Measurements from ENCODE around the gene ABCA7.
A peak's percentile ranks its signal among the peaks of the same experiment; 100 is the strongest.

The ABCA7 gene

DNA sequence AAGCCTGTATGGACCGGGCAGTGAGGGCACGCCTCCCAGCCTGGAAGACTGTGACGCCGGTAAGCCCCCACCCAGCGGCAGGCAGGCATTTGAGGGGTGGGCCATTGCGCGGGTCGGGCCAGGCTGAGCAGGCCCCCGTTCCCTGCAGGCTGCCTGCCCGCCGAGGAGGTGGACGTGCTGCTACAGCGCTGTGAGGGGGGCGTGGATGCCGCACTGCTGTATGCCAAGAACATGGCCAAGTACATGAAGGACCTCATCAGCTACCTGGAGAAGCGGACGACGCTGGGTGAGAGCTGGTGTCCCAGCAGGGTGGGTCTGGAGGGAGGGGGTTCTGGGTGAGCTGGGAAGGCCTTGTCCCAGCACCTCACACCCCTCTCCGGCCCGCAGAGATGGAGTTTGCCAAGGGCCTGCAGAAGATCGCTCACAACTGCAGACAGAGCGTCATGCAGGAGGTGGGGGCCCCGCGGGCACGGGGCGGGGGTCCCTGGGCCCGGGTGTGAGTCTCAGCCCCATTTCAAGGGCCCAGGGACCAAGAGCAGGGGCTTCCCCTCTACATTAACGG is 34.1 kb downstream of the ABCA7 start:
- DNase-seq: no peak

DNA sequence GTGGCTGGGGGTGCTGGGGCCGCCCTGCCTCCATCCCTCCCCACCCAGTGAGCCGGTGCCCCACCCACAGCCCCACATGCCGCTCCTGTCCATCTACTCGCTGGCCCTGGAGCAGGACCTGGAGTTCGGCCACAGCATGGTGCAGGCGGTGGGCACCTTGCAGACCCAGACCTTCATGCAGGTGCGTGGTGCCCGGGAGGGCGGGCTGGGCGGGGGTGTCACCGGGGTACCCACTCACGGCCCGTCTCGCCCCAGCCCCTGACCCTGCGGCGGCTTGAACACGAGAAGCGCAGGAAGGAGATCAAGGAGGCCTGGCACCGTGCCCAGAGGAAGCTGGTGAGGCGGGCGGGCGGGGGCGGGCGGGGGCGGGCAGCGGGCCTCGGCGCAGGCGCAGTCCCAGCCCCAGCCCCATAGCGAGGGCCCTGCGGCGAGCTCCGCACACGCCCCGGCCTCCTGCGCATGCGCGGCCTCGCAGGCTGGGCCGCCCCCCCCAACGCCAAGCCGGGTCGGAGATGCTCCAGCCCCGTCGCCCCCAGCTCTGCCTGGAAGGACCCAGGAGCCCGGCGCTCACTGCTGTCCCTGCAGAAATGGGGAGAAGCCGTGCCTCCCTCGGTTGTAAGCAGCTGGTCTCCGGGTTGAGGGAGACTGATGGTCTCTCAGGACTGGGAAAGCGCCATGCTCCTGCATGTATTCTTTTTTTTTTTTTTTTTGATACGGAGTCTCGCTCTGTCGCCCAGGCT is 34.8 kb downstream of the ABCA7 start:
- peak; percentile 97 for DNase-seq

DNA sequence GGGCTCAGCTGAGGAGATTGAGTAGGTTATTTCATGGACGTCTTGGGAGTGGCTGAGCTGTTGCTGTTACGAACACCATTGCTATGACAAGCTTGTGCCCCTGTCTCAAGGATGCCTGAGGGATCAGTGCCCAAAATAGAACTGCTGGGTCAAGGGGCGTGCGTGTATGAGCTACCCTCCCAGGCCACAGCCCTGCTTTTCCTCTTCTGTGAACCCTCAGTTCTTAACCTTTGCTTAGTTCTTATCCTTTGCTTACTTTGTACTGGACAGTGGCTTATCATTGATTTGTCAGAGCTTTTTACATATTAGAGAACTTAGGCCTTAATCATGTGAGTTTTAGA is 36.1 kb downstream of the ABCA7 start:
- no peak for DNase-seq

DNA sequence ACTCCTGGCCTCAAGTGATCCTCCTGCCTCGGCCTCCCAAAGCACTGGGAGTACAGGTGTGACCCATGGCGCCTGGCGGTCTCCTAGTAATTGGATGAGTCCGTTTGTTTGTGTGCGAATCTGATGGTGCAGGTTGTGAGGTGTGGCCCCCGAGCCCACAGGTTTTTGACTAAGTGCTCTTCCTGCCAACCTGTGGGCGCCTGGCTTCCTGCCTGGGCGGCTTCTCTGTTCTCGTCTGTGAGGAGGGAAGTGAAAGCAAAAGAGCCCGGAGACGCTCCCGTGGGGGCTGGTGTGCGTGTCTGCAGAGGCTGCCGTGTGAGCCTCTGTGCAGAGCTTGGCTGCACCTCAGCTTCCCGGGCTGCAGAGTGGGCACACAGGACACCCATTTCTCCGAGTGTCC is 37.0 kb downstream of the ABCA7 start:
- DNase-seq: peak; percentile 84

DNA sequence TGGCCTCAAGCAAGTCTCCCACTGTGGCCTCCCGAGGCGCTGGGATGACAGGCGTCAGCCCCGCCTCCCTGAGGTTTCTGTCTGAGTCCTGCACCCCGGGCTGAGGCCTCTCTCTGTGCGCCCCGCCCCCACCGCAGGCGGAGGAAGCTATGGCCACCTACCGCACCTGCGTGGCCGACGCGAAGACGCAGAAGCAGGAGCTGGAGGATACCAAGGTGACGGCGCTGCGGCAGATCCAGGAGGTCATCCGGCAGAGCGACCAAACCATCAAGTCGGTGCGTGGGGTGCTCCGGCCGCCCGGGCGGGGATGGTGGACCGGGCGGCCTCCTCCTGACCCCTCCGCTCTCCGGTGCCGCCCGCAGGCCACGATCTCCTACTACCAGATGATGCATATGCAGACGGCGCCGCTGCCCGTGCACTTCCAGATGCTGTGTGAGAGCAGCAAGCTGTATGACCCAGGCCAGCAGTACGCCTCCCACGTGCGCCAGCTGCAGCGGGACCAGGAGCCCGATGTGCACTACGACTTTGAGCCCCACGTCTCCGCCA is 39.7 kb downstream of the ABCA7 start:
- DNase-seq: no peak

DNA sequence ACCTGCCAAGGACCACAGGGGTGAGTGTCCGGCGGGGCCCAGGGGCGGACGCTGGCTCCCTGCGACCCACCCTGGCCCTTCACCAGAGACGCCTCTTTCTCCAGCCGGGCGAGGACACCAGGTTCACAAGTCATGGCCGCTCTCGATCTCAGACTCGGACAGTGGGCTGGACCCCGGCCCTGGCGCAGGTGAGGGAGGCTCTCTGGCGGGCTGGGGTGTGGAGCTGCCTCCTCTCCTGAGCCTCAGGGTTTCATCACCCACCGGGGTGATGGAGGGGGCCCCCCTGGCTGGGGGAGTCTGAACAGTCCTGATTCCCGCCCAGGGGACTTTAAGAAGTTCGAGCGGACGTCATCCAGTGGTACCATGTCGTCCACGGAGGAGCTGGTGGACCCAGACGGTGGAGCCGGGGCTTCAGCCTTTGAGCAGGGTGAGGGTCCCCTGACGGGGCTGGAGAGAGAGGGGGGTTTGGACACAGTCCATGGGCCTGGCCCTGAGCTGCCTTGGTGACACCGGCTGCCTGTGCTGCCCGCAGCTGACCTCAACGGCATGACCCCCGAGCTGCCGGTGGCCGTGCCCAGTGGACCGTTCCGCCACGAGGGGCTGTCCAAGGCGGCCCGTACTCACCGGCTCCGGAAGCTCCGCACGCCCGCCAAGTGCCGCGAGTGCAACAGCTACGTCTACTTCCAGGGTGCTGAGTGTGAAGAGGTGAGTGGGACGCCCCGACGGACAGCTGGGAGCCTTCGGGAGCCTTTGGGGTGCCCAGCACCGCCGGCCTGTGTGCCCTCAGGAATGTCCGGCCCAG is 40.7 kb downstream of the ABCA7 start:
- no peak for DNase-seq

DNA sequence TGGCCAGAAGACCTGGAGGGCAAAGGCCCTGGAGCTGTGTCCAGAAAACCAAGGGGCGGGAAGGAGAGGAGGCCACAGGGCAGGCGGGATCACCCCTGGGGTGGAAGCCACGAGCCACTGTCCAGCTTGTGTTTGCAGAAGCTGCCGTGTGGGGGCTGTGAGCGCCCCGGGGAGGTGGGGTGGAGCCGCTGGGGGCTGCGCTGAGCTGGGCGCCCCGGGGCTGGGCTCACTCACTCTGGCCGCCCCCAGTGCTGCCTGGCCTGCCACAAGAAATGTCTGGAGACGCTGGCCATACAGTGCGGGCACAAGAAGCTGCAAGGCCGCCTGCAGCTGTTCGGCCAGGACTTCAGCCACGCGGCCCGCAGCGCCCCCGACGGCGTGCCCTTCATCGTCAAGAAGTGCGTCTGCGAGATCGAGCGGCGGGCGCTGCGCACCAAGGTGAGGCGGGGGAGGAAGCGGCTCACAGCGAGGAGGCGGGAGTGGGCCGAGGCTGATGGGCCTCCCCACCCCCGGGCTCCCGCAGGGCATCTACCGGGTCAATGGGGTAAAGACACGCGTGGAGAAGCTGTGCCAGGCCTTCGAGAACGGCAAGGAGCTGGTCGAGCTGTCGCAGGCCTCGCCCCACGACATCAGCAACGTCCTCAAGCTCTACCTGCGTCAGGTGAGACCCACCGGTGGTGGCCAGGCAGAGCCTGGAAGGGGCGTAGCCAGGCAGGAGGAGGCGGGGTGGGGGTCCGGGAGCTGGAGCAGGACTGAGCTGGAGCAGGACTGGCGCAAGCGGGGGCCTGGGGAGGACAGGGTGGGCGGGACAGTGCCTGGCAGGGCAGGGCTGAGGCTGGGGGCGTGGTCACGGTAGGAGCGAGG is 41.6 kb downstream of the ABCA7 start:
- no peak for DNase-seq

DNA sequence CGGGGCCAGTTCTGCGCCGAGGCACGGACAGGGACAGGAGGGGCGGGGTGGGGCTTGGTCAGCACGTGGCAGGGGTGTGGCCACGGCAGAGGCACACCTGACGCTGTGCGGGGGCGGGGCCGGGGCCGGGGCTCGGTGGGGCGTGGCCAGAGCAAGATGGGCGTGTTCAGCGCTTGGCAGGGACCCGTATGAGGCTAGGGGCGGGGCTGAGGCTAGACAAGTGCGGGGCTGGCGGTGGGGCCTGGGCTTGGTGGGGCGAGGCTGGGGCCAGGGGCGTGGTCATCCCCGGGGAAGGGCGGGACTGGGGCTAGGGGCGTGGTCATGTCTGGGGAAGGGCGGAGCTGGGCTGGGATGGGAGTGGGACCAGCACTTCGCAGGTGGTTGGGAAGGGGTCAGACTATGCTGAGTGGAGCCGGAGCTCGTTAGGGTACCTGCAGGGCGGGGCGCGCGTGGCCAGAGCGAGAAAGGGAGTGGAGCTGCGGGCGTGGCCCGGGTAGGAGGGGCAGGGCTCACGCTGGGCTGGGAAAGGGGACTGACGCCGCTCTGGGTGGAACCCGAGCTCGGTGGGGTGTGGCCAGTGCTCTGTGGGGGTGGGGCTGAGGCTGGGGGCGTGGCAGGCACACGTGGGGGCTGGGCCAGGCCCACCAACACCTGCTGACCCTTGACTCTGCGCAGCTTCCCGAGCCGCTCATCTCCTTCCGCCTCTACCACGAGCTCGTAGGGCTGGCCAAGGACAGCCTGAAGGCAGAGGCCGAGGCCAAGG is 42.4 kb downstream of the ABCA7 start:
- DNase-seq: peak; percentile 92

DNA sequence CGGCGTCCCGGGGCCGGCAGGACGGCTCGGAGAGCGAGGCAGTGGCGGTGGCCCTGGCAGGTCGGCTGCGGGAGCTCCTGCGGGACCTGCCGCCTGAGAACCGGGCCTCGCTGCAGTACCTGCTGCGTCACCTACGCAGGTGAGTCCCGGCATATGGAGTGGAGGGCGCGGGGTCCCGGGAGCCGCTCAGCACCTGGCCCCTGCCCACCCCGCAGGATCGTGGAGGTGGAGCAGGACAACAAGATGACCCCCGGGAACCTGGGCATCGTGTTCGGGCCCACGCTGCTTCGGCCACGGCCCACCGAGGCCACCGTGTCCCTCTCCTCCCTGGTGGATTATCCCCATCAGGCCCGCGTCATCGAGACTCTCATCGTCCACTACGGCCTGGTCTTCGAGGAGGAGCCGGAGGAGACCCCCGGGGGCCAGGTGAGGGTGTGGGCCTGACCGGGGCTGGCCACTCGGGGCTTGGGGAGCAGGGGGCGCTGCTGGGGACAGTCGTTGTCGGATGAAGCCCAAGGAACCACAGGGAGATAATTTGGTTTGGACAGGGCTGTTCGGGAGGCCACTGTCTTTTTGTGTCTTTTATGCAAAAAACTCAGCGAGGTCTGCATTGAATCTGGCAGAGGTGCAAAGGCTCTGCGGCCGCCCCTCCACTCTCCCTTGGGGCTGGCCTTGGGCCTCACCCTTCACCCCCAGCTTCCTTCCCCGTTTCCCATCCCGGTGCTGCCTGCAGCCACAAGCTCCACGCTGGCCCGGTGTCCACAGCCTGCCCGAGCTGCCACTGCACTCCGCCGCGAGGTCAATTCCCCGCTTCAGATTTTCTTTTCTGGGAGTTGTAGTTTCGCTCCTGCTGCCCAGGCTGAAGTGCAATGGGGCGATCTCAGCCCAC is 43.3 kb downstream of the ABCA7 start:
- no peak for DNase-seq

DNA sequence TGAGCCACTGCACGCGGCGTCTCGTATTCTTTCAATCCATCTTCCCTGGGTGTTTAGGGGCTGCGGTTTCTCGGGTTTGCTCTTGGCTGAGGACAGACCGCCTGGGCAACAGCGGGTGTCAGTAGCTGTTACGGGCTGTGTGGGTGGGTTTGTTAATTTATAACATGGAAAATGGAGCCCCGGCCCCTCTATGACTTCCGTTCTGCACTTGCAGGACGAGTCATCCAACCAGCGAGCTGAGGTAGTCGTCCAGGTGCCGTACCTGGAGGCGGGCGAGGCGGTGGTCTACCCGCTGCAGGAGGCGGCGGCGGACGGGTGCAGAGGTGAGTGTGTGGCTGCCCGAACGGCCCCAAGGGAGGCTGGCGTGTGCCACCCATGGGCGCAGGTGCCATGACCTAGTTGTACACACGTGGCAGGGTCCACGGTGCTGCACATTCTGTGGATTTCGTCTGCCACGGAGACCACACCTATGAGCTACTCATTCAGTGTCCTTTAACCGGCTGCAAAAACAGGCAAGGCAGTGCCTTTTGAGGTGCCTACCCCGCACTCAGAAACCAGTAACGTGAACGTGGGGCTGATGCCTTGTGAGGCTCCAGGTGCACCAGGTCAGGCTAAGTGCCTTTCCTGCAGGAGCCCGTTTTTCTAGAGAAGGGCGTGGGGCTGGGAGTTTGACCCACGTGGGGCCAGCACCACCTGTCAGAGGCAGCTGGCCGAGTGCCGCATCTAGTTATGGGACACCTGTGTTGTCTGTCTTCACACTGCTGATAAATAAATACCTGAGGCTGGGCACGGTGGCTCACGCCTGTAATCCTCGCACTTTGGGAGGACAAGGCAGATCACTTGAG is 44.3 kb downstream of the ABCA7 start:
- DNase-seq: no peak

DNA sequence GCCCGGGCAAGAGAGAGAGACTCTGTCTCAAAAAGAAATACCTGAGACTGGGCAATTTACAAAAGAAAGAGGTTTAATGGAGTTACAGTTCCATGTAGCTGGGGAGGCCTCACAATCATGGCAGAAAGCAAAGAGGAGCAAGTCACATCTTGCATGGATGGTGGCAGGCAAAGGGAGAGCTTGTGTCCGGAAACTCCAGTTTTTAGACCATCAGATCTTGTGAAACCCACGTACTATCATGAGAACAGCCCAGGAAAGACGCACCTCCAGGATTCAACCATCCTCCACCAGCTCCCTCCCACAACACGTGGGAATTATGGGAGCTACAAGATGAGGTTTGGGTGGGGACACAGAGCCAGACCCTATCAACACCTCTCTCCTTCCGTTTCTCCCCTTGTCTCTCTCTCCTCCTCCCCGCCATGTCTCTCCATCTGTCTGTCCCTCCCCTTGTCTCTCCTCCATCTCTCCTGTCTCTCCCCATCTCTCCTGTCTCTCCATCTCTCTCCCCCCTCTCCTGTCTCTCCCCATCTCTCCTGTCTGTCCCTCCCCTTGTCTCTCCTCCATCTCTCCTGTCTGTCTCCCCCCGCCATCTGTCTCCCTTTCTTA is 45.2 kb downstream of the ABCA7 start:
- no peak for DNase-seq

DNA sequence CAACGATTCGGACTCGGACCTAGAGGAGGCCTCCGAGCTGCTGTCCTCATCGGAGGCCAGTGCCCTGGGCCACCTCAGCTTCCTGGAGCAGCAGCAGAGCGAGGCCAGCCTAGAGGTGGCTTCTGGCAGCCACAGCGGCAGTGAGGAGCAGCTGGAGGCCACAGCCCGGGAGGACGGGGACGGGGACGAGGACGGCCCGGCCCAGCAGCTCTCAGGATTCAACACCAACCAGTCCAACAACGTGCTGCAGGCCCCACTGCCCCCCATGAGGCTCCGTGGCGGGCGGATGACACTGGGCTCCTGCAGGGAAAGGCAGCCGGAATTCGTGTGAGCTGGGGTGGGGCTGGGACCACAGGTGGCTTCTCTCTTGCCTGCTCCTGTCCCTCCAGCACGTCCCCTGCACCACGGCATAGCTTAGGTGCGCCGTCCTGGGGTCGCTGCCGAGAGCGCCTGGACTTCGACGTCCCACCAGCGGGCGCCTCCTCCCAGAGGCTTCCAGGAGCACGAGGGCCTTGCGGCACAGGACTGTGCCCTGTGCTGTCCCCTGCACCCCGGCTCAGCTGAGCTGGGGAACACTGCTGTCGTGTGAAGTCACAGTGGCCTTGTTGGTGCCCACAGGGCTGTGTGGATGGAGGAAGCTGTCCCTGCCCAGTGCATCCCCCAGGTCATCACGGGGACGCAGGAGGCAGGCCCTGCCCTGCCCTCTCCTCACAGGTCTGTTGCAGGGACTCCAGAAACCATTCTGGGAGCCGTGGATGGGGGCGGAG is 46.0 kb downstream of the ABCA7 start:
- DNase-seq: no peak

DNA sequence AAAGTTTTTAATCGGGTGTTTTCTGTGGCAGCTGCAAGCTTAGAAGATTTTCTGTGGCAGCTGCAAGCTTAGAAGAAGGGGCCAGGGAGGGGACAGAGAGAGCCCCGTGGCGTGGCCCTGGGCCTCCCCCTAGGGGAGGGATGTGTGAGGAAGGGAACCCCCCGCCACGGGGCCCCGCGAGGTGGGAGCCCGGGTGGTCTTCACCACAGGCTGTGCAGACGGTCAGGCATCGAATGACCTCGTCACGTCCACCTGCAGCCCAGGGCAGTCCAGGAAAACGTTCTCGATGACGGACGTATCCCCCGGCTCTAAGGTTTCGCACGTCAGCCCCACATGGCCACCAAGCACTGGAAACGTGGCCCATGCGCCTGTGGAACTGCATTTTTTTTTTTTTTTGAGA is 46.7 kb downstream of the ABCA7 start:
- no peak for DNase-seq

DNA sequence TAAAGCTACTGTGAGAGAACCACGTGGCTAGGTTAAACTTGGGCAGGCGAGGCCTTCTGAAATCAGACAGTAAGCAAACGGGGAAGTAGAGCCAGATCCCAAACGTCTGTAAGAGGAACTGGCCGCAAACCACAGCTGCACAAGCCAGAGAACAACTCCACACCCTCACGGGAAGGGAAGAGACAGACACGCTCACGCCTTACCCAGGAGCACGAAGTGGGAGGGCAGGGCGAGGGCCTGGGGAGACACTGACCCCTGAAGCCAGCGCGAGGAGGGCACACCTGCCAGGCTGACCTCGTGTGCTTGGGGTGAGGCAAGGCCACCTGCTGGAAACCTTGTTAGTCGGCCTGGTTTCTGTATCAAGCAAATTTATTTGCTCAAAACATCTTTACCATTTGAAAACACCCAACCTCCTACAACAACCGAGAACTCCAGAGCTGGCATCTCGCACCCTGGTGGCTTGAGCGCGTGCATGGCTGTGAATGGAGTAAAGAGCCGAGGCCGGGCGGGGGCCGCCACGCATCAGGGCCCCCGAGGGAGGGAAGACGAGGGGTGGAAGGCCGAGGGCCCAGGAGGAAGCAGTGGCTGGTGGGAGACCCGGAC is 48.0 kb downstream of the ABCA7 start:
- peak; percentile 97 for DNase-seq

DNA sequence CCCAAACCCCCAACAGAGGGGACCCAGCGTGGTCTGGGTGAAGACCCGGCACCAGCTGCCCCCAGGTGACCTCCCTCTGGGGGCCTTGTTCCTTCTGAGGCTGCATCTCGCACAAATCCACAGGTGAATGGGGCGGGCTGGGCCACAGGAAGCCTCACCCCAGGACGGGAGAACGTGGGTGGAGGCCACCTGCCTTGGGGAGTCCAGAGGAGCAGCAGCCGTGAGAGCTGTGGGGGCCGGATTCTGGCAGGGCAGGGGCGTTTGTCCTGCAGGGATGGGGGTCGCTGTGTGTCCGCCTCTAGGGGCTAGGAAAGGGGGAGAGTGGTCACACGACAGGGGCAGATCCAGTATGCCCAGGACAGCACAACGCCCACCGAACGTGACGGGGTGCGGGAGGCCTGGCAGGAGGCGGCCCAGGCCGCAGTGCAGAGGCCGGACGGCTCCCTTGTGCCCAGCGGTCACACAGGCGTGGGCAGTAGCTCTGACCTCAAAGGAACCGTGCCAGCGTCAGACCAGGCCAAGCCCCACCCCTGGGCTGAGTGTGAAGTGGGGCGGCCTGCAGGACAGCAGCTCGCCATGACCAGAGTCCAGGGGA is 48.6 kb downstream of the ABCA7 start:
- no peak for DNase-seq

DNA sequence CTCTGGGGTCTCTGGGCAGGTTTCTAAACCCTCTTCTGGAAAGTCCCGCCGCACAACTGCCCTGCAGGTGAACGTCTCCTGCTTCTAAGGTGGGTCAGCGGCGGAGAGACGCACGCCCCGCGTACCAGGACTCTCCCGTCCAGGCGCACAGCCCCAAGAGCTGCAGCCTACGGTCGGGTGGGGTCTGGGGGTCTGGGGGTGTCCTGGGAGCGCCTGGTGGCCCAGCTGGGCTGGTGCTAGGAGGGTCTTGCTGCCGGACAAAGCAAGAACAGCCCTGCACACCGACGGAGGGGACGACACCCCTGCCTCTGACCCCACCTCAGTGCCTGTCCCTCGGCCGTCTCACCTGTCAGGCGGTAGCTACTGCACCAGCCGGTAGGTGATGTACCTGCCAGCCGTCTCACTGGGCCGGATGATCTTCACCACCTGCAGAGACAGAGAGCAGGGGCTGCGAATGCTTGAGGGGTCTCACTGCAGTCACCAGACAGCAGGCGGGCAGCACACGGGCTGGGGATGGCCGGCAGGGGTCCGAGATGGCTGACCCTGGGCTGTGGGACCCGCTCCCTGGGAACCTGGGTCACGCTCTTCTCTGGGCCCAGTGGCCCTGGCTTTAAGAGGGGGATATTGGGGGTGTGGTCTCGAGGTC is 49.3 kb downstream of the ABCA7 start:
- no peak for DNase-seq

DNA sequence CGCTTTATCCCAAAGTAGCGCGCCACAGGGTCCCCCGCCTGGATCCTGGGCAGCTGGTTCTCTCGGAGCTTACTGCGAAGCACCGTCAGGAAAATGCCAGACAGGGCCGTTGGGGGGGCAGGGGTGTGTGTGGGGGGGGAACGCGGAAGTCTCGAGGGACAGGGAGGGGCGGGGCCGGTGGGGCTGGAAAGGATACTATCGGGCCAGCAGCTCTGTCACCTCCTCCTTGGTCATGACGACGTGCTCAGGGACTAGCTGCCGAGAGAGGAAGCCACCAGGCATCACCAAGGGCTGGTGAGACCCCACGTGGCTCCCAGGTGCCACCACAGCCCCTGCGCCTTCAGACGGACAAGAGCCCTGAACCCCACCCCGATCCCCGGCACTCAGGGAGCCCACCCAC is 50.0 kb downstream of the ABCA7 start:
- peak; percentile 51 for DNase-seq

Data from hematopoietic multipotent progenitor cell treated with erythropoietin and hydrocortisone succinate and interleukin-3 and kit ligand, for 4 days (in vitro differentiated cells).